Stimulated activated CD4-positive, alpha-beta T cell treated with anti-CD3 and anti-CD28 coated beads, TNF-alpha, amount 100 ng/mL, for 4 hours (primary cell): ENCODE results near the gene PRC1.

Source experiments
- DNase-seq, 3 experiments: peaks; one replicate each; pipeline ENCODE4 v3.0.0-alpha.2; 2020; ENCODE audit warnings: low read depth in 3 of 3

The PRC1 gene

DNA sequence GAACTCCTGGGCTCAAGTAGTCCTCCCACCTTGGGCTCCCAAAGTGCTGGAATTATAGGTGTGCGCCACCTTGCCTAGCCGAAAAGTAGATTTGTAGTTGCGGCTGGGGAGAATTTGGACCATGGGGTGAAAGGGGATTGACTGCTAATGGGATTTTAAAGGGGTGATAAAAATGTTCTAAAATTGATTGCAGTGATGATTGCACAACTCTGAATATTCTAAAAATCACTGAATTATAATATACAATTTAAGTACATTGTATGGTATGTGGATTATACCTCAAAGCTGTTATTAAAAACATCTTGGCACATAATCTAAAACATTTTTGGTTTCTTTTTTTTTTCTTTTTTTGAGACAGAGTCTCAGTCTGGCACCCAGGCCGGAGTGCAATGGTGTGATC is 3.9 kb downstream of the PRC1 start:
- no peak for DNase-seq

- DNase-seq, result no peak
These were observed 5.1 kb downstream of the PRC1 start for GRCh38 chr15:90989040-90989768.

DNA sequence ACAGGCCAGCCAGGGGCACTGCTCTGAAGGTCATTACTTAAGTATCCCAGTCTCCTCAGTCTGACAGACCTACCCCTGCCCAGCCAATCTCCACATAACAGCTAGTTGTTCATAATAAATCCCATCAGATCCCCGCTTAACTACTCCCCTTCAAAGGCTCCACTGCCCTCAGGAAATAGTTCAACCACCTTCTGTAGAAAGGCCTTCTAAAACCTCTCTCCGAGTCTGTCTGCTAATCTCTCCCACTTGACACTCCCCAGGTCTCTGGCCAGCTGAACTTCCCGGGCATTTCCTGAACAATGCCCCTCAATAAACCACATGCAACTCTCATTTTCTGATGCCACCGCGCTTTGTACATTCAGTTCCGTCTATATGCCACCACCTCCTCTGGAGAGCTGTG is 6.0 kb downstream of the PRC1 start:
- DNase-seq, result no peak

DNA sequence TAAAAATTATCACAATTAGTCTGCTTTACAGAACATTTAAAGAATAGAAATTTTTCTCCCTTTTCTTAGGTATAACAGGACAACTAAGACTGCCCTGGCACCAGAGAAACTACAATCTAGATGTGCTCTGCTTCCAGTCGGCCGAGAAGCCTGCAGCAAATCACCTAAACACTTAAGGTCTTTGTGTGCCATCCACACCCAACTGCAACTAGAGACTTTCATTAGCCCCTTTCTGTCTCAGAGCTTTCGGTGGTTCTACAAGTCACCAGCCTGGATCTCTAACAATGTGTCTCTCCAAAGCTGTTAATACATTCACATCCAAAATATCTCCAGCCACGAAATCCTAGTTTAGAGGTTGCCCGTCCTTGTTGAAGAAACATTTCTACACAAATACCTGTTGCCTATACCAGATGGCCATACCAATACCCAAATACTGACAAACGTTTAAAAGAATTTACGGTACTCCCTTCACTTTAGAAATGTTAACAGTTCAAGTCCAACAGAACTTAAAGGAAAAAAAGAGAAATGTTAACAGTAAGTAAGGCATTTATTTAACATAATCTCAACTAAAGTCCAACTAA is 6.7 kb downstream of the PRC1 start:
- DNase-seq, result no peak

- no peak for DNase-seq
These were observed 7.4 kb downstream of the PRC1 start for GRCh38 chr15:90986790-90987507.

- no peak for DNase-seq
These were observed 12.2 kb downstream of the PRC1 start for GRCh38 chr15:90982135-90982534.

DNA sequence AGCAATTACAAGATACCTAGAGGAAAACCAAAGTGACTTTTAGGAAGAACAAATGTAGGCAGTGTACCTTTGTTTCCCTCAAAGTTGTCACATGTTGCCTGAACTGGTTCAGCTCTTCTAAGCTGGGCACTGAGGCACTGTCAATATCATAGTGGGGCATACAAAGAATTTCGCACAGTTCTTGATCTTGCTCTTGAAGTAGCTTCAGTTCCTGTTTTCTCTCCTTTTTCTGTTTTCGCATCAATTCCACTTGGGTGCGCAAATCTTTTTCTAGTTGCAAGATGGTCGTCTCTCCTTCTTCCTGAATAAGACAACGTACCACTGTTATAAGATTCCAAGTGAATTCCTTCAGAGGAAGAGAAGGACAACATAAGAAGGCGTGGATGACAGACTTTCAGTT is 12.7 kb downstream of the PRC1 start:
- DNase-seq, result no peak

GRCh38 chr15:90979582-90979981 is 14.8 kb downstream of the PRC1 start:
- DNase-seq, result no peak

DNA sequence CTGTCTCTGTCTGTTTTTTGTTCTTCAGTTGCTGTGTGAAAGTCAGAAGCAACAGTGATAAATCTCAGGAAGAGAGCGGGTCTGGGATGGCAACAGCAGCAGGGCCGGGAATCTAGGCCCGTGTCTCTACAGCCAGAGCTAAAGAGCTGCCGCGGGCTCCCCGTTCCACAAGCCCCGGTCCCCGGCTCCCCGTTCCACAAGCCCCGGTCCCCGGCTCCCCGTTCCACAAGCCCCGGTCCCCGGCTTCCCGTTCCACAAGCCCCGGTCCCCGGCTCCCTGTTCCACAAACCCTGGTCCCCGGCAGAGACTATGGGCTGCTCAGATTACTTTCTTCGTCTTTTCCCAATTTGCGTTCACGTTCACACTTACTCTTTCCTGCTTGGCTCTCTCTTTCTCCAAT is 20.1 kb downstream of the PRC1 start:
- DNase-seq, result no peak

GRCh38 chr15:90972133-90972532 is 22.2 kb downstream of the PRC1 start:
- DNase-seq, result no peak

- DNase-seq, result no peak
These were observed 24.1 kb downstream of the PRC1 start for GRCh38 chr15:90970274-90970673.

GRCh38 chr15:90968434-90968833 is 25.9 kb downstream of the PRC1 start:
- DNase-seq, result no peak

DNA sequence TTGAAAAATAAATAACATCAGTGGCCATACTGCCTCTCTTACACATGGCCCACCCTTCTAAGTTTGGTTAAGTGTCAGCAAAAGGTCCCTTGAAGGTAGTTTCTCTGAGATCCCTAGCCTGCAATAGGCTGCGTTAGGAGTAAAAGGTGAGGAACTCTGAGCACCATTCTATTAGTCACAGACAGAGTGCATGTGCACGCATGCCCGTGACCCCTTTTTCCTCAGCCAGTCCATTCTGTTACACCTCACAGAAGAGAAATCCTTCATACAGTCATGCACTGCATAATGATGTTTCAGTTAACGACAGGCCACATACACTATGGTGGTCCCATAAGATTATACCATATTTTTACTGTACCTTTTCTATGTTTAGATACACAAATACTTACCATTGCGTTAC is 27.1 kb downstream of the PRC1 start:
- DNase-seq, result no peak

- no peak for DNase-seq
These were observed 28.1 kb downstream of the PRC1 start for GRCh38 chr15:90966262-90966661.

- DNase-seq, result no peak
These were observed 32.3 kb downstream of the PRC1 start for GRCh38 chr15:90962021-90962420.

- DNase-seq, result no peak
These were observed 33.8 kb downstream of the PRC1 start for GRCh38 chr15:90960298-90961091.

DNA sequence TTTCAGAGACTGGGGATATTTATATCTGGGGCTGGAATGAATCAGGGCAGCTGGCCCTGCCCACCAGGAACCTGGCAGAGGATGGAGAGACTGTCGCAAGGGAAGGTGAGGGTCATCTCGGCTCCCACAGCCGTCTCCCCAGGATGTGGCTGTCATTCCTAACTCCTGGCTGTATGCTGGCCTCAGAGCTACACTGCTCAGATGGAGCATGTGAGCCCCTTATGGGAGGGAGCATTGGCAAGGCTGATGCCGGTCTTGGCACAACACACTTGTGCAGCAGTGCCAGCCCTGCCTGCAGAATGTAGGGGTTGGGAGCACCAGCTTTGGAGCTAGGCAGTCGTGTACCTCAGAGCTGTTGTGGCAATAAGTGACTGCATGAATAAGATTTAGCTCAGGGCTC is 34.4 kb downstream of the PRC1 start:
- DNase-seq, result no peak

DNA sequence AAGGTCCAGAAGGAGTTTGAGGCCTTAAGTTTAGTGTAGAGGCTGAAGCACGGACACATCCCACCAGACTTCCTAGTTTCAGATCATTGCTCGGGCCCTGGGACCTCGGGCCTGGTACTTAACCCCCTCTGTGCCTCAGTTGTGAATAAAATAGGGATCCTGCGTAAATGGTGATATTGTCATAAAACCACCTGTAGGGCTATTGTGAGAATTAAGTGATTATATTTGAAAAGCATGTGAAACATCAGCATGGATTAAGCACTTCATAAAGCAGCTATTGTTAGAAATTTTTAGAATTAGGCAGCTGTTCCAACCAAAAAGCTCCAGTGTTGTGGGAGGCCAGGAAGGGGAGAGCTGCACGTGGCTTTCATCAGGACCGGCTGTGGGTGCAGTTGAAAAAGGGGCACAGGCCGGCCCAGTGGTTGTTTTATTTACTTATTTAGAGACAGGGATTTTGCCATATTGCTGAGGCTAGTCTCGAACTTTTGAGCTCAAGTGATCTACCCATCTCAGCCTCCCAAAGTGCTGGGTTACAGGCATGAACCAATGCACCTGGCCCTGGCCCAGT is 35.2 kb downstream of the PRC1 start:
- DNase-seq, result no peak

DNA sequence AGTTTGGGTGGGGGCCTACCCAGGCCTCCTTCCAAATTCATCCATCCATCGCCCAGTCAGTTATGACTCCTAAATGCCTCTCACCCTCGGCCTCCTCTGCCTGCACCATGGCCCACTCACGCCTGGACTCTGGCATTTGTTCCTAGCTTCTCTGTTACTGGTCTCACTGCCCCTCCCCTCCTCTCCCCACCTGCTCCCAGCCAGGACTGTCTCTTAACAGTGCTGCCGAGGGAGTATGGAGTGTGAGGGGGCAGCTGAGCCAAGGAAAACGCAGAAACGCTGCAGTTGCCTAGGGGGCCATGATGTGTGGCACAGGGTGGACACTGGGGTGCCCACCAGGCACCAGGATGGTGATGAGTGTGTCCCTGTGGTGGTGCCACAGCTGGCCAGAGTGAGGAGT is 36.5 kb downstream of the PRC1 start:
- no peak for DNase-seq

- DNase-seq, result no peak
These were observed 37.1 kb downstream of the PRC1 start for GRCh38 chr15:90957031-90957790.
